ENCODE results near the gene SRPRB.

The SRPRB gene

GRCh38 chr3:133828576-133829309 lies 23.1 kb downstream of the SRPRB start:
- DNase-seq, result no peak

GRCh38 chr3:133829310-133829707 lies 23.7 kb downstream of the SRPRB start:
- DNase-seq, result no peak

GRCh38 chr3:133830071-133830470 lies 24.5 kb downstream of the SRPRB start:
- no peak for DNase-seq

GRCh38 chr3:133831966-133832801 lies 26.6 kb downstream of the SRPRB start:
- no peak for DNase-seq

GRCh38 chr3:133832802-133833144 lies 27.2 kb downstream of the SRPRB start:
- DNase-seq, result no peak

GRCh38 chr3:133833267-133833666 lies 27.7 kb downstream of the SRPRB start:
- no peak for DNase-seq

- DNase-seq, result no peak
Measured at GRCh38 chr3:133833880-133834620, 28.4 kb downstream of the SRPRB start.

- DNase-seq, result no peak
Measured at GRCh38 chr3:133834621-133835417, 29.2 kb downstream of the SRPRB start.

- DNase-seq, result no peak
Measured at GRCh38 chr3:133835418-133835743, 29.8 kb downstream of the SRPRB start.

GRCh38 chr3:133835961-133836360 lies 30.3 kb downstream of the SRPRB start:
- no peak for DNase-seq

- no peak for DNase-seq
Measured at GRCh38 chr3:133836497-133837158, 31.0 kb downstream of the SRPRB start.

GRCh38 chr3:133837487-133838295 lies 32.1 kb downstream of the SRPRB start:
- DNase-seq, result no peak

GRCh38 chr3:133838296-133838789 lies 32.7 kb downstream of the SRPRB start:
- no peak for DNase-seq

- no peak for DNase-seq
Measured at GRCh38 chr3:133838916-133839800, 33.5 kb downstream of the SRPRB start.

- no peak for DNase-seq
Measured at GRCh38 chr3:133840055-133840737, 34.6 kb downstream of the SRPRB start.

- no peak for DNase-seq
Measured at GRCh38 chr3:133840767-133841166, 35.2 kb downstream of the SRPRB start.

GRCh38 chr3:133841196-133841595 lies 35.6 kb downstream of the SRPRB start:
- DNase-seq, result no peak

GRCh38 chr3:133842158-133842557 lies 36.5 kb downstream of the SRPRB start:
- DNase-seq, result no peak

- DNase-seq, result no peak
Measured at GRCh38 chr3:133843634-133844033, 38.0 kb downstream of the SRPRB start.

GRCh38 chr3:133845127-133845526 lies 39.5 kb downstream of the SRPRB start:
- no peak for DNase-seq

Measured in NCI-H510A treated with DMSO at 0.1 percent for 48 hours (cell line).